Ovary (tissue), 9 donors: ENCODE results near the gene ECM1. TPM values are rescaled to one million over a fixed set of nuclear protein-coding genes. Genes with fewer than 3 reads are reported as not detected.
A peak's percentile ranks its signal among the peaks of the same experiment; 100 is the strongest.

Experiments
- DNase-seq, 5 donors: peaks; one replicate each; pipeline ENCODE4 v3.0.0-alpha.2; 2019 to 2020
- H3K27ac ChIP-seq, 2 donors: fragments of 200-600 bp; one replicate each; pipeline versions ENCODE4 v1.5.1 to v1.8.0; 2019 to 2022
- H3K27me3 ChIP-seq: fragments of 200-600 bp; one replicate; pipeline ENCODE4 v1.8.0; 2022
- H3K36me3 ChIP-seq: fragments of 200-600 bp; sonication (generic); one replicate; pipeline ENCODE4 v1.5.1; 2019
- H3K4me1 ChIP-seq: one replicate; pipeline ENCODE4 v1.8.1; 2013; ENCODE audit warnings: mild to moderate bottlenecking, moderate library complexity; ENCODE audit not compliant: insufficient read depth
- H3K4me3 ChIP-seq: fragments of 200-600 bp; sonication (generic); one replicate; pipeline ENCODE4 v1.5.1; 2017
- H3K9me3 ChIP-seq, 2 donors: fragments of 200-600 bp in 1 of 2; sonication (generic) in 1 of 2; one replicate each; pipeline versions ENCODE4 v1.5.1 to v1.8.1; 2013 to 2019; ENCODE audit warnings: mild to moderate bottlenecking in 1 of 2, moderate library complexity in 1 of 2
- EP300 ChIP-seq: sonication (generic); formaldehyde crosslinking; IDR thresholded peaks from one replicate; pipeline ENCODE4 v1.6.1; 2017; ENCODE audit warnings: antibody characterized with exemption
- POLR2A ChIP-seq: fragments of 450-650 bp; IDR thresholded peaks from one replicate; pipeline ENCODE4 v1.6.1; 2017; ENCODE audit warnings: antibody characterized with exemption, mild to moderate bottlenecking, moderate library complexity
- WGBS, 3 donors: extraction: QIAGEN DNeasy Blood & Tissue Kit in 1 of 3; methylation state at CpG; one replicate each; pipeline versions ENCODE4 v1.1.5 to v1.1.7; 2013 to 2017; 5-methylcytosine and 5-hydroxymethylcytosine counted together
- intact Hi-C, 4 donors: fragments of 100-400 bp; cut with DNase I; formaldehyde crosslinking; loops; one replicate each; pipeline versions ENCODE4 v1.11.0 to v1.15.1; 2022 to 2023
- polyA plus RNA-seq, 2 donors: library from polyadenylated mRNA; stranded (reverse); fragments of 200-250 nt in 1 of 2; fragments of 350-450 nt in 1 of 2; fragmentation: Illumina TruSeq in 1 of 2; extraction: RNeasy Lipid Tissue Mini Kit (QIAGEN cat#74804) in 1 of 2; gene quantifications; one replicate each; pipeline ENCODE4 v1.2.3, GENCODE V29; 2013 to 2014
- total RNA-seq, 7 donors: library from RNA; depleted of rRNA in 2 of 7; stranded (reverse); fragments of >200 nt in 2 of 7; fragmentation: NEBNext Ultra II Directional in 3 of 7; extraction: Animal tissue kit (Norgen Biotek cat#: 25700) in 3 of 7; gene quantifications; one replicate each; pipeline versions ENCODE4 v1.1.0 to v1.2.4, GENCODE V29; 2016 to 2023
- TF ChIP-seq, protein P1 (sequence below), 3 donors: fragments of 450-650 bp in 2 of 3; fragments of 200-600 bp in 1 of 3; IDR thresholded peaks; one replicate each; pipeline versions ENCODE4 v1.5.1 to v1.8.0; 2016 to 2022; ENCODE audit warnings: antibody characterized with exemption in 3 of 3, mild to moderate bottlenecking in 1 of 3
- donor health status: DM: no; HTN: no; CAD: no; lungs with moderate emphysema.
- donor health status: DM: no; HTN: no; CAD: no.
- donor health status: Bipolar disorder and iron deficiency.
- donor health status: DM: yes; HTN: yes; CAD: no.
- donor health status: DM: no; HTN: no; CAD: no.
- donor health status: DM: yes; HTN: yes; CAD: no.

The ECM1 gene
- total and polyA plus RNA-seq, 9 donors: 1.8 to 16.7 (median 6.2) TPM

DNA sequence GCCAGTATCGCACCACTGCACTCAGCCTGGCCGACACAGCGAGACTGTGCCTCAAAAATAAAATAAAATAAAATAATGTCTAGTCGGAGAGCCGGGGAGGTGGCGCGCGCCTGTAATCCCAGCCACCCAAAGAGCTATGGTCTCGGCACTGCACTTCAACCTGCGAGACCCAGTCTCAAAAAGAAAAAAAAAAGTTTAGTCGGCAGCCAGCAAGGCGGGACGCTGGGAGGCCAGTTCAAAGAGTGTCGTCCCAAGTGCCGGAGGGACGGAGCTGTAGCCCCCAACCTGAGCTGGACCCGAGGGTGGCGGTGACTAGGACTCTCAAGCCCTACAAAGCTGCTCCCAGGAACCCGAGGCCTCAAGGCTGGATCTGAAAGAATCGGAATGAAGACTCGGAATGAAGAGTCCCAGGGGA is 7.0 kb downstream of the ECM1 start:
- intact Hi-C loops: no loop called here
- 16 to 27% (median 23%) methylated on average over 21 of the region's 21 CpGs for WGBS, 3 donors
- no peak for DNase-seq
- no peaks in the 10 kb centered on the region for H3K36me3 ChIP-seq
- no peaks in the 10 kb centered on the region for H3K9me3 ChIP-seq
- no peaks in the 10 kb centered on the region for H3K4me1 ChIP-seq
- peak overlapping the region; percentile 60 for H3K4me3 ChIP-seq
- H3K27me3 ChIP-seq: no peaks in the 10 kb centered on the region
- H3K27ac ChIP-seq: no peak overlapping the region
- no peak for TF ChIP-seq POLR2A
- TF ChIP-seq, protein P1, sequence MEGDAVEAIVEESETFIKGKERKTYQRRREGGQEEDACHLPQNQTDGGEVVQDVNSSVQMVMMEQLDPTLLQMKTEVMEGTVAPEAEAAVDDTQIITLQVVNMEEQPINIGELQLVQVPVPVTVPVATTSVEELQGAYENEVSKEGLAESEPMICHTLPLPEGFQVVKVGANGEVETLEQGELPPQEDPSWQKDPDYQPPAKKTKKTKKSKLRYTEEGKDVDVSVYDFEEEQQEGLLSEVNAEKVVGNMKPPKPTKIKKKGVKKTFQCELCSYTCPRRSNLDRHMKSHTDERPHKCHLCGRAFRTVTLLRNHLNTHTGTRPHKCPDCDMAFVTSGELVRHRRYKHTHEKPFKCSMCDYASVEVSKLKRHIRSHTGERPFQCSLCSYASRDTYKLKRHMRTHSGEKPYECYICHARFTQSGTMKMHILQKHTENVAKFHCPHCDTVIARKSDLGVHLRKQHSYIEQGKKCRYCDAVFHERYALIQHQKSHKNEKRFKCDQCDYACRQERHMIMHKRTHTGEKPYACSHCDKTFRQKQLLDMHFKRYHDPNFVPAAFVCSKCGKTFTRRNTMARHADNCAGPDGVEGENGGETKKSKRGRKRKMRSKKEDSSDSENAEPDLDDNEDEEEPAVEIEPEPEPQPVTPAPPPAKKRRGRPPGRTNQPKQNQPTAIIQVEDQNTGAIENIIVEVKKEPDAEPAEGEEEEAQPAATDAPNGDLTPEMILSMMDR (IDR thresholded peaks at IDR 0.05): peak in 1 of 3 donors; percentile 12

DNA sequence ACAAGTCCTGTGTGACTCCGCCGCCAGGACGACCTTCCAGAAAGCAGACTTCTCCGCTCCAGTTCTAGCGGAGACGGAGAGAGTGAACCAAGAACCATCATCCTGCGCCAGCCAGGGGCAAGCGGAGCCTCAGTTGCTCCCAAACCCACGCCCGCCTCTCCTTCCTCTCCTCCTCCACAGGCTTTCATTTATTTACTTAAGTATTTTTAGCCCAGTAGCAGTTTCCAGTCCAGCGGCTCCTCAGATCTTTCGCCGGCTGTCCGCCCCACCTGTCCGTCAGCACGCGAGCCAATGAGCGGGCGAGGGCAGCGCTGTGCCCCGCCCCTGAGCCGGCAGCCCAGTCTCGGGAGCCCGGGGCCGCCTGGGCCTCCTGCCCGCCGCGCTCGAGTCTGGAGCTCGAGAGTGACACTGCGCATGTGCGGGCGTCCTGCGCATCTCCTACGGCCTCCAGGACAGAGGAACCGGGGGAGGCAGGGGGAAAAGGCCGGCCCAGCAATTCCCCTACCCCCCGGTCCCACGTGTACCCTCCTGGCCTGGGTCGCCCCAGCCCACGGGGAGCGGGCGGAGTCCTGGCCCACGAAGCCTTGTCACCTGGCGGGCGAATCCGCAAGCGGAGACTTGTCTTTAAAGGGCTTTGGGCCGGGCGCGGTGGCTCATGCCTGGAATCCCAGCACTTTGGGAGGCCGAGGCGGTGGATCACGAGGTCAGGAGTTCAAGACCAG is 7.6 kb downstream of the ECM1 start, which contains the start of gene FALEC:
Gene FALEC (plus strand): TSS at position 425 of the 722 bp plus-strand sequence.
- no peaks in the 10 kb centered on the region for H3K27me3 ChIP-seq
- no peaks in the 10 kb centered on the region for H3K4me1 ChIP-seq
- H3K27ac ChIP-seq: peak within 1 kb of the TSS; percentile 3 to 51
- no peaks in the 10 kb centered on the region for H3K9me3 ChIP-seq
- H3K36me3 ChIP-seq: no peaks in the 10 kb centered on the region
- intact Hi-C loops: no loop called here
- 1% methylated on average over 36 to 54 of the region's 54 CpGs for WGBS, 3 donors
- TF ChIP-seq, protein P1 (IDR thresholded peaks at IDR 0.05): peak in 1 of 3 donors; percentile 9
- no peak for TF ChIP-seq EP300
- peak within 1 kb of the TSS; percentile 60 for H3K4me3 ChIP-seq
- peak; percentile 97 to 98 (median 97) for DNase-seq

DNA sequence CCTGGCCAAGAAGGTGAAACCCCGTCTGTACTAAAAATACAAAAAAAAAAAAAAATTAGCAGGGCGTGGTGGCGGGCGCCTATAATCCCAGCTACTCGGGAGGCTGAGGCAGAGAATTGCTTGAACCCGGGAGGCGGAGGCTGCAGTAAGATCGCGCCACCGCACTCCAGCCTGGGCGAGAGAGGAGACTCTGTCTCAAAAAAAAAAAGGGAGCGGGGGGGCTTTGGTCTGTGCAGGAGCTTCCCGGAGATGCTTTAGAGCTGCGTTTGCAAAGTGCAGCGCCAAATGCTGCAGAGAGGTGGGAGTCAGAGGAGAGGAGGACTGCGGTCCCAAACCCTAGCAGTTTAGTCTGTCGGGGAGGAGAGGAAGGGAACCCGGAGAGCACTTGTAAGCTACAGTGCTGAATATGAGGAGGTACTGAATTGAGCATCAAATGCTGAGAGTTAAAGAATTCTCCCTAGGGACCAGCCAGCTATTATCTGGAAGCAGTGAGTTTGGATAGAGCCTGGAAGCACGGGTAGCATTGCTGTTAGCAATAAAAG is 8.2 kb downstream of the ECM1 start:
- Histone ChIP-seq H3K9me3 (no peaks in the 10 kb centered on the region), H3K36me3 (no peaks in the 10 kb centered on the region), H3K27ac (peak overlapping the region in 1 of 2 donors; percentile 3), H3K4me3 (peak overlapping the region; percentile 60), H3K27me3 (no peaks in the 10 kb centered on the region), H3K4me1 (no peaks in the 10 kb centered on the region)
- intact Hi-C loops: no loop called here
- WGBS, 3 donors: 0 to 1% (median 1%) methylated on average over 19 of the region's 19 CpGs
- no peak for TF ChIP-seq EP300
- TF ChIP-seq, protein P1 (IDR thresholded peaks at IDR 0.05): peak in 1 of 3 donors; percentile 6
- peak in 1 of 5 donors; percentile 27 for DNase-seq

DNA sequence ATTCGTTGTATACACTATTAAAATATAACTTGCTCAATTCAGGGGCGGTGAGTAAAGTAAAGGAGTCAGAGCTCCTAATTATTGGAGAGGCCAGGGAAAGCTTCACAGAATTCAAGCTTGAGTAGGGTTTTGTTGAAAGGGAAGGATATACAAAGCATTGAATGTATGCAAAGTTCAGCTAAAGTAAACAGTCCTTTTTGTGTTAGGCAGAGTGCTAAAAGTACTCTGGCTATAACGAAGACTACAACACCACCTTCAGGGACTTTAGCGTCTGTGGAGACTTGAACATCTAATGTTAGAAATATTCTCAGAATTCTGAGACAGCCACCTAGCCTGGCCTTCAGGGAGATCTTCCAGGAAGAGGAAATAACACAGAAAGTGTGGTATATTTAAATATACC is 8.7 kb downstream of the ECM1 start:
- 22 to 28% (median 27%) methylated on average over 4 of the region's 4 CpGs for WGBS, 3 donors
- Histone ChIP-seq H3K27ac (no peak overlapping the region), H3K9me3 (no peaks in the 10 kb centered on the region), H3K27me3 (no peaks in the 10 kb centered on the region), H3K4me1 (no peaks in the 10 kb centered on the region), H3K36me3 (no peaks in the 10 kb centered on the region), H3K4me3 (peak overlapping the region; percentile 60)
- DNase-seq: no peak
- intact Hi-C loops: no loop called here
- TF ChIP-seq POLR2A (no peak), EP300 (no peak)
- TF ChIP-seq, protein P1 (IDR thresholded peaks at IDR 0.05): no peak
